ENCODE data around the gene DNAH7. TPM values are rescaled to one million over a fixed set of nuclear protein-coding genes. Genes with fewer than 3 reads are reported as not detected.

Gene DNAH7
- polyA plus RNA-seq, 1 donor (not counting 4 experiments of a cell fraction or from before 2014, with no cell fraction given), result 0.17 TPM

GRCh38 chr2:196018037-196018436 is 50.6 kb downstream of the DNAH7 start:
- no peak overlapping the region for H3K4me3 ChIP-seq (ENCODE audit: control insufficient read depth in 2 of 3, extremely low read depth in 1 of 3, insufficient read depth in 2 of 3, low read depth in 1 of 3, low read length in 3 of 3)
- H4K20me1 ChIP-seq (ENCODE audit: control insufficient read depth, extremely low read depth, insufficient read depth, low read length), result no peaks in the 10 kb centered on the region
- no peak for FAIRE-seq
- no peaks in the 10 kb centered on the region for H3K9me1 ChIP-seq (ENCODE audit: control insufficient read depth, extremely low read depth, insufficient read depth, low read length)
- TF ChIP-seq EZH2 (IDR thresholded peaks at IDR 0.05; ENCODE audit: low read length), result no peak
- TF ChIP-seq CTCF (optimal IDR thresholded peaks at IDR 0.05 in 1 of 3, IDR thresholded peaks at IDR 0.05 in 1 of 3, conservative IDR thresholded peaks at IDR 0.05 in 1 of 3; ENCODE audit: extremely low read depth in 1 of 3, insufficient read depth in 2 of 3, low read length in 3 of 3), result no peak
- H3K9me3 ChIP-seq (ENCODE audit: control insufficient read depth, low read depth, low read length), result no peaks in the 10 kb centered on the region
- H3K79me2 ChIP-seq (ENCODE audit: control insufficient read depth, insufficient read depth, low read length), result no peaks in the 10 kb centered on the region
- DNase-seq (ENCODE audit: low read depth, low spot score), result no peak
- no peaks in the 10 kb centered on the region for H3K4me1 ChIP-seq (ENCODE audit: control insufficient read depth, extremely low read depth, insufficient read depth, low read length)
- H3K4me2 ChIP-seq (ENCODE audit: control insufficient read depth, extremely low read depth, insufficient read depth, low read depth, low read length), result no peak overlapping the region
- dilution Hi-C loops (cut with MboI; ENCODE audit: extremely low pct_ligation_motif_present, low sequenced_read_pairs), result no loop called here
- H2AFZ ChIP-seq (ENCODE audit: control insufficient read depth, low read length), result no peak overlapping the region
- no peaks in the 10 kb centered on the region for H3K36me3 ChIP-seq (ENCODE audit: control insufficient read depth in 2 of 2, extremely low read depth in 1 of 2, insufficient read depth in 2 of 2, low read length in 2 of 2)
- no peaks in the 10 kb centered on the region for H3K27me3 ChIP-seq (ENCODE audit: control insufficient read depth, extremely low read depth, insufficient read depth, low read length)
- H3K9ac ChIP-seq (ENCODE audit: control insufficient read depth, extremely low read depth, insufficient read depth, low read length), result no peak overlapping the region
- no peak overlapping the region for H3K27ac ChIP-seq (ENCODE audit: control insufficient read depth, insufficient read depth, low read length)

- dilution Hi-C loops (cut with MboI; ENCODE audit: extremely low pct_ligation_motif_present, low sequenced_read_pairs), result no loop called here
- no peaks in the 10 kb centered on the region for H3K36me3 ChIP-seq (ENCODE audit: control insufficient read depth in 2 of 2, extremely low read depth in 1 of 2, insufficient read depth in 2 of 2, low read length in 2 of 2)
- no peaks in the 10 kb centered on the region for H4K20me1 ChIP-seq (ENCODE audit: control insufficient read depth, extremely low read depth, insufficient read depth, low read length)
- TF ChIP-seq EZH2 (IDR thresholded peaks at IDR 0.05; ENCODE audit: low read length), result no peak
- TF ChIP-seq CTCF (optimal IDR thresholded peaks at IDR 0.05 in 1 of 3, IDR thresholded peaks at IDR 0.05 in 1 of 3, conservative IDR thresholded peaks at IDR 0.05 in 1 of 3; ENCODE audit: extremely low read depth in 1 of 3, insufficient read depth in 2 of 3, low read length in 3 of 3), result no peak
- no peak overlapping the region for H3K4me3 ChIP-seq (ENCODE audit: control insufficient read depth in 2 of 3, extremely low read depth in 1 of 3, insufficient read depth in 2 of 3, low read depth in 1 of 3, low read length in 3 of 3)
- no peak overlapping the region for H3K27ac ChIP-seq (ENCODE audit: control insufficient read depth, insufficient read depth, low read length)
- no peaks in the 10 kb centered on the region for H3K27me3 ChIP-seq (ENCODE audit: control insufficient read depth, extremely low read depth, insufficient read depth, low read length)
- no peaks in the 10 kb centered on the region for H3K79me2 ChIP-seq (ENCODE audit: control insufficient read depth, insufficient read depth, low read length)
- no peaks in the 10 kb centered on the region for H3K4me1 ChIP-seq (ENCODE audit: control insufficient read depth, extremely low read depth, insufficient read depth, low read length)
- no peak overlapping the region for H3K4me2 ChIP-seq (ENCODE audit: control insufficient read depth, extremely low read depth, insufficient read depth, low read depth, low read length)
- no peaks in the 10 kb centered on the region for H3K9me1 ChIP-seq (ENCODE audit: control insufficient read depth, extremely low read depth, insufficient read depth, low read length)
- no peak for FAIRE-seq
- H2AFZ ChIP-seq (ENCODE audit: control insufficient read depth, low read length), result no peak overlapping the region
- H3K9me3 ChIP-seq (ENCODE audit: control insufficient read depth, low read depth, low read length), result no peaks in the 10 kb centered on the region
- no peak overlapping the region for H3K9ac ChIP-seq (ENCODE audit: control insufficient read depth, extremely low read depth, insufficient read depth, low read length)
- no peak for DNase-seq (ENCODE audit: low read depth, low spot score)
Observed at GRCh38 chr2:196012314-196012713, 56.3 kb downstream of the DNAH7 start.
